HAP-1 (cell line): ENCODE results near the gene DOCK8.

Source experiments
- DNase-seq, 2 experiments: peaks; one replicate each; pipeline ENCODE4 v3.0.0-alpha.2; 2016 to 2020; ENCODE audit warnings: low spot score in 2 of 2
- H3K27me3 ChIP-seq: fragments of 250-450 bp; sonication (Bioruptor Pico); 2 replicates; pipeline ENCODE4 v1.5.1; 2020; ENCODE audit warnings: low read depth, mild to moderate bottlenecking, moderate library complexity
- H3K36me3 ChIP-seq: fragments of 250-450 bp; sonication (Bioruptor Pico); replicated peaks from 2 replicates; pipeline ENCODE4 v1.5.1; 2020; ENCODE audit warnings: mild to moderate bottlenecking
- H3K4me1 ChIP-seq: fragments of 250-450 bp; sonication (Bioruptor Pico); 2 replicates; pipeline ENCODE4 v1.5.1; 2020; ENCODE audit warnings: mild to moderate bottlenecking
- H3K4me3 ChIP-seq: fragments of 250-450 bp; sonication (Bioruptor Pico); 2 replicates; pipeline ENCODE4 v1.5.1; 2020; ENCODE audit warnings: mild to moderate bottlenecking, moderate library complexity
- H3K9me3 ChIP-seq: fragments of 250-450 bp; sonication (Bioruptor Pico); 2 replicates; pipeline ENCODE4 v1.5.1; 2020; ENCODE audit warnings: mild to moderate bottlenecking, moderate library complexity
- in situ Hi-C: fragments of 300-500 bp; cut with MboI; formaldehyde crosslinking; loops from 3 replicates; pipeline ENCODE4 v1.14.3; 2020; ENCODE audit warnings: low sequenced_read_pairs, inconsistent platforms, mixed read lengths

Gene DOCK8

DNA sequence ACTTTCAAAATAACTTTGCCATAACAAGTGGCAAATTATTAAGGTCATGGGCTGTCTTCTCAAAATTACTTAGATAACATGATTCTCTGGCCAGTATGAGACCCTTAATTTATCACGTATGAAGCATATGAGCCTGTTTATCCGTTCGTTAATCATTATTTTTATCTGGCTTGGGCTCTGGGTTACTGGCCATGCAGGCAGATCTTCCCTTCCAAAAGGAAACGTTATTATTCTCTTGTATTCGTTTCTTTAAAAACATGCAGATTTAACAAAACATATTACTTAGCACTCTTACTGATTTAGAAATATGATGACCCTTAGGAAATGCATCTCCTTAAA is 148.6 kb downstream of the DOCK8 start:
- H3K4me3 ChIP-seq, result no peak overlapping the region
- H3K4me1 ChIP-seq, result no peaks in the 10 kb centered on the region
- in situ Hi-C loops, result no loop called here
- H3K27me3 ChIP-seq, result no peaks in the 10 kb centered on the region
- no peaks in the 10 kb centered on the region for H3K36me3 ChIP-seq
- DNase-seq, result no peak
- no peaks in the 10 kb centered on the region; the same call in 1 of the 2 replicates for H3K9me3 ChIP-seq

DNA sequence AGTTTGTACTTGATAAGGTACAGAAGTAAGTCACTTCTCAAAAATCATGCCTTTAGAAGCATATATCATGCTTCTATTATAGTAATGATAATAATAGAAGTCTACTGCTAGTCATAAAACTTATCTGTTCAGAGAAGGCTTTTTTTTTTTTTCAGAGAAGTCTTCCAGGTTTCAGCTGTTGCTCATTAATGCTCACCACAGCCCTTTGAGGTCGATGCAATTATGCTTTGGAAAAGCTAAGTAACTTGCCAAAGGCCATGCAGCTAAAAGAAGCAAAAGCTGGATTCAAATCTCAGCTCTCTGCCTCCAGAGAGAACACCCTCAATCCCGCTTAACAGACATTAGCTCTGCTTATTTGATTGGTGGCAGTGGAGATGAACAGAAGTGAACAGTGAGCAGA is 150.8 kb downstream of the DOCK8 start:
- Histone ChIP-seq H3K9me3 (no peaks in the 10 kb centered on the region; the same call in 1 of the 2 replicates), H3K36me3 (no peaks in the 10 kb centered on the region), H3K27me3 (no peaks in the 10 kb centered on the region), H3K4me1 (no peaks in the 10 kb centered on the region), H3K4me3 (no peak overlapping the region)
- in situ Hi-C loops, result no loop called here
- DNase-seq, result no peak

DNA sequence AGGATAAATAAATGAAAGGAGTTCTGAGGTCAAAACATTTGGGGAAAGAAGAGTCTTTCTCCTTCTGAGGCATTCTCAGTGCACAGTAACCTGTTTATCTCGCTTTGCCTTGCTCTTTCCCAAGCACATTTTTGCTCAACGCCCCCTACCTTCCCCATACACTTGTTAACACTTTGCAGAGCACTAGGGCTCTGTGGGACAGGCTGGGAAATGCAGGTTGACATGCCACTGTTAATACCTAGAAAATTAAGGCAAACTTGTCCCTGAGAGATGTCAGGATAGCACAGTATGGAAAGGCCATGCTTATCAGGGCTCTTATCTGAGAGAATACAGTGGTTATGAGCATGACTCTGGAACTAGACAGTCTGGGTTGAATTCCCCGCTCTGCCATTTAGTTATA is 152.0 kb downstream of the DOCK8 start:
- no peak for DNase-seq
- no peaks in the 10 kb centered on the region for H3K4me1 ChIP-seq
- in situ Hi-C loops, result no loop called here
- H3K27me3 ChIP-seq, result no peaks in the 10 kb centered on the region
- H3K36me3 ChIP-seq, result no peaks in the 10 kb centered on the region
- no peak overlapping the region for H3K4me3 ChIP-seq
- no peaks in the 10 kb centered on the region for H3K9me3 ChIP-seq

DNA sequence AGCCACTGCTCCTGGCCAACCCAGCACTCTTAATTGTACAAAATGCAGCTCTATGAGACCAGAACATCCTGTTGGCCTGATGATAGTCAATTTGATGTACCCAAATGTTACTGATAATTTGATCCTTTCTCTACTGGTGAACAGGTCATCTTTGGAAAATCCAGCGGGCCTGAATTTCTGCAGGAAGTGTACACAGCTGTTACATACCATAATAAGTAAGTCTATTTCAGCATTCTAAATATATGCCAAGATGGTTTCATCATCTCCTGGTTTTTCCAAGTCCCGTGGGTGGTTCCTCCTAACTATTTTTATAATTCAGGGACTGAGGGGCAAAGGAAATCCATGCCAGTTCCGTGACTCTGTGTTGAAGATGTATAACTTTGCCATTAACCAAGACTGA is 155.4 kb downstream of the DOCK8 start:
- no peaks in the 10 kb centered on the region for H3K36me3 ChIP-seq
- in situ Hi-C loops, result no loop called here
- H3K9me3 ChIP-seq, result no peaks in the 10 kb centered on the region

DNA sequence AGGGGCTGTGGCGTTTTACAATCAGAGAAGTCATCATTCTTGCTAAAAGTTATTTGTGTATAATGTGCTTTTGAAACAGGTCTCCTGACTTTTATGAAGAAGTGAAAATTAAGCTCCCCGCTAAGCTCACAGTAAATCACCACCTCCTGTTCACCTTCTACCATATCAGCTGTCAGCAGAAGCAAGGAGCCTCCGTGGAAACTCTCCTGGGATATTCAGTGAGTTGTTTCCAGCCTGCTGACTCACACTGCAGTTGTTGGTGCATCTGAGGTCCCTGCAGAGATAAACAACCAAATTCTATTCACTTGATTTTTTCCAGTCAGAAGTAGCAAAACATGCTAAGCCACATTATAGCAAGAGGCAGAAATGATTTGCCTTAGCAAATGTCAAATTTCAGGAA is 156.7 kb downstream of the DOCK8 start:
- Histone ChIP-seq H3K4me3 (no peak overlapping the region), H3K36me3 (no peaks in the 10 kb centered on the region), H3K27me3 (no peaks in the 10 kb centered on the region), H3K4me1 (no peaks in the 10 kb centered on the region), H3K9me3 (no peaks in the 10 kb centered on the region)
- DNase-seq, result no peak
- in situ Hi-C loops, result no loop called here

More for the DNA sequence above, 155.4 kb downstream of the DOCK8 start:
- no peak overlapping the region for H3K4me3 ChIP-seq
- no peaks in the 10 kb centered on the region for H3K27me3 ChIP-seq
- DNase-seq, result no peak
- no peaks in the 10 kb centered on the region for H3K4me1 ChIP-seq

DNA sequence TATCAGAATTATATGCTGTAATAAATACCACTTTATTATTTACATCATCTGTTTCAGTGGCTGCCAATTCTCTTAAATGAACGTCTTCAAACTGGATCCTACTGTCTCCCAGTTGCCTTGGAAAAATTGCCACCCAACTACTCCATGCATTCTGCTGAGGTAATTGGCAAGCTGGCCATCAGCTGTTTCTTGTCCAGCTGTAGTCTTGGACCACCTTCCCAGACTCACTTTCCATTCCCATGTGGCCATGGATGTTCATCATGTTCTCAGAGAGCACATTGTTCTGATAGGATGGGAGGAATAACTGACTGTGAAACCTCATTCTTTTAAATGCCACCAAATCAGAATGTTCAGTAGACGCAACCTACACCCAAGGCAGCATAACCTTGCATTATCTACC is 157.5 kb downstream of the DOCK8 start:
- H3K36me3 ChIP-seq, result no peaks in the 10 kb centered on the region
- no peaks in the 10 kb centered on the region for H3K9me3 ChIP-seq
- H3K4me1 ChIP-seq, result no peaks in the 10 kb centered on the region
- H3K27me3 ChIP-seq, result no peaks in the 10 kb centered on the region
- no peak for DNase-seq
- in situ Hi-C loops, result no loop called here
- H3K4me3 ChIP-seq, result no peak overlapping the region

DNA sequence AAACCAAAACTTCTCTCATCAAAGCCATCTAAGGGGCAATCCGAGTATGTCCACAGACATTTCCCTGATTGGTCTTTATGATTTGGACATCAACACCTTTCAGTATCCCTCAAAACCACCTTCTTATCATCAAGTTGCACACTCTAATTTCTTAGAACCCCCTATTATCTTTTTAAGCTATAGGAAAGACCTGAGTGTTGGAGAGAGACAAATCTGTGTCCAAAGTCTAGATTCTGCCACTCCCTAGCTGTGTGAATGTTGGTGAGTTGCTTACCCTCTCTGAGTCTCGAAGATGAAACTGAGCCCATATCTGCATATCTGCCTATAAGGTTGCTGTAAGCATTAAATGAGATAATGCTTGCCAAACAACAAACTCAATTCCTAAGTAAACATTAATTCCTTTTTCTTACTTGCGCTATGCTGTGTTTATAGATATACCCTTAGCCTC is 159.1 kb downstream of the DOCK8 start:
- Histone ChIP-seq H3K4me1 (no peaks in the 10 kb centered on the region), H3K36me3 (no peaks in the 10 kb centered on the region), H3K4me3 (no peak overlapping the region), H3K27me3 (no peaks in the 10 kb centered on the region), H3K9me3 (no peaks in the 10 kb centered on the region)
- in situ Hi-C loops, result no loop called here
- DNase-seq, result no peak

DNA sequence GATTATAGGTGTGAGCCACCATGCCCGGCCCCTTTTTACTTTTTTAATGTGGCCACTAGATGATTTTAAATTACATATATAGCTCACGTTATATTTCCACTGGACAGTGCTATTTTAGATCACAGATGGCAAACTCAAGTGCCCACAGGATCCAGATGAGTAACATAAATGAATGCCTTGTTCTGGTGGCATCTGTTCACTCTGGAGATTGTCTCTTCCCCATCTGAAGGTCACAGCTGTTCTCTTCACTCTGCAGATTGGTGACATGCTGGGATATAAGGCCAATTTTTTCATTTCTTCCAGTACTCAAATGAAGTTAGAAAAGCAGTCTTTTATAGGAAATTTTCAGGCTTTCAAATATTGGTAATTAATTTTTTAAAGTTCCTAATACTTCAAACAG is 160.1 kb downstream of the DOCK8 start:
- no peak for DNase-seq
- Histone ChIP-seq H3K4me3 (no peak overlapping the region), H3K27me3 (no peaks in the 10 kb centered on the region), H3K9me3 (no peaks in the 10 kb centered on the region), H3K4me1 (no peaks in the 10 kb centered on the region), H3K36me3 (no peaks in the 10 kb centered on the region)
- in situ Hi-C loops, result no loop called here

DNA sequence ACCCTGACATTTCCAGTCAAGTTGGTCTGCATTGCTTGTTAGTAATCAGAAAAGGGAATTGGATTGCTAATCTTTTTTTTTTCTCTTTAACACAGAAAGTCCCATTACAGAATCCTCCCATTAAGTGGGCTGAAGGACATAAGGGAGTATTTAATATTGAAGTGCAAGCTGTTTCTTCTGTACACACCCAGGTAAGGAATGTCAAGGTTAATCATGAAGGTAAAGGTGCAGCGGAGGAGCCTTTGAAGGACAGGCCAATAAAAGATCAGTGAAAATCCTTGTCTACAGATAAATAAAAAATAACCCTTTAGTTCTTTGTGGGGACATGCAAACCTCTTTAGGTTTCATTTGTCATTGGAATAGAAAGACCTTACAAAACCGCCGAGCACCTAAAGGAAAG is 161.4 kb downstream of the DOCK8 start:
- no peaks in the 10 kb centered on the region for H3K9me3 ChIP-seq
- no peak overlapping the region for H3K4me3 ChIP-seq
- no peaks in the 10 kb centered on the region for H3K4me1 ChIP-seq
- in situ Hi-C loops, result no loop called here
- no peaks in the 10 kb centered on the region for H3K36me3 ChIP-seq
- no peak for DNase-seq
- H3K27me3 ChIP-seq, result no peaks in the 10 kb centered on the region

DNA sequence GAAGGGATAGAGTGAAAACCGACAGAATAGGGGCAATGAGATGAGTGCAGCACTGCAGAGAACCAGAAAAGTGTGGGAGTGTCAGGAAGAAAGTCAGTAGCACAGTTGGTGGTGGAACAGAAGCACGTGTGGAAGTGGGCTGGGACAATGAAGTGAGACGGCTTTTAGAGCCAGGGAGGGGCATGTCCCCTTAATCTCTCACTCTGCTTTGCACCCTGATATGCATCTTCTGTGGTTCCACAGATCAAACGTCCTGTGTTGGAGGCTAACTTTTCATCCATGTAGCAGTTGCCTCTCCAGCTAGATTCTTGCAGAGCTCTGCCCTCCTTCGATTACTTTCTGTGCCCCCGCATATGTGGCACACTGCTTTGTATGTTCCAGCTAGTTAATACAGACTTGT is 163.6 kb downstream of the DOCK8 start:
- DNase-seq, result no peak
- Histone ChIP-seq H3K4me1 (no peaks in the 10 kb centered on the region), H3K9me3 (no peaks in the 10 kb centered on the region), H3K36me3 (no peaks in the 10 kb centered on the region), H3K4me3 (no peak overlapping the region), H3K27me3 (no peaks in the 10 kb centered on the region)
- in situ Hi-C loops, result no loop called here

DNA sequence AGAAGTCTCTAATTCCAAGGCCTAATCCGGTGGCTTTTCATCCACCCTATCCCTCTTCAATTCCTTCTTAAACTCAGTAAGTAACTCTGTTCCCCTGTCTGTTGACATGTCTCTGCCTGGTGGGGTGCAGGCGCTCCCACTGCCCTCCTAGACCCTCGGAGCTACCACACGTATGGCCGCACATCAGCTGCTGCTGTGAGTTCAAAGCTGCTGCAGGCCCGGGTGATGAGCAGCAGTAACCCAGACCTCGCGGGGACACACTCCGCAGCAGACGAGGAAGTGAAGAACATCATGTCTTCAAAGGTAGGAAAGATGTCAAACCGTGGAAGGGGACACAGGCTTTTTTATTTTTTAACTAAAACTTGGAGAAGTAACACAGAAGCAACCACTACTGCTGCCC is 167.7 kb downstream of the DOCK8 start:
- Histone ChIP-seq H3K27me3 (no peaks in the 10 kb centered on the region), H3K4me1 (no peaks in the 10 kb centered on the region), H3K4me3 (no peak overlapping the region), H3K36me3 (no peaks in the 10 kb centered on the region), H3K9me3 (no peaks in the 10 kb centered on the region)
- no peak for DNase-seq
- in situ Hi-C loops, result loop anchor here (10.0 kb wide), 1 partner anchor 232 kb away; no protein-coding TSS in a partner anchor

DNA sequence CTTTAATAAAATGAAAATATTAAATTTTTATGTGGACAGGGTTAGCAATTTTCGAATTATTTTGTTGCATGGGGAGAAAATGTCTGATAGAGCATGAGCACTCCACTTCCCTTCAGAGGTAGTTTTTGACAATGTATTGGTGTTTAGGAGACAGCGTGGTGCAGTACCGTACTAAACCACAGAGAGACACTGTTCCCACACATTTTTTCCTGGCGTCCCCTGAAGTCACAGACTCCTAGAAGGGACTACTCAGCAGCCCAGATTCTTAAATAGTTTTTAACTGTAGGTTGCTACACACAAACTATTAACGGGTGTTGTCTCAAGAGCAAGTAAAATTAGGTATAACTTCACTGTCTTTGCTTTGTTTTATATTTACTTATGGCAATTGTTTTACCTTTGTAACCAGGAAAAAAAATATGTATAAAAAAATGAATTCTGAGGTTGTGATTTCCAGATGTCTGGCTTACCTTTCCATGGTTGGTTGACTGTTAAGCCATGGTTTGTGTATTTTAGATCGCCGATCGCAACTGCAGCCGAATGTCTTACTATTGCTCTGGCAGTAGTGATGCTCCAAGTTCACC is 171.2 kb downstream of the DOCK8 start:
- no peaks in the 10 kb centered on the region for H3K36me3 ChIP-seq
- H3K27me3 ChIP-seq, result no peaks in the 10 kb centered on the region
- DNase-seq, result peak; percentile 65 to 73

DNA sequence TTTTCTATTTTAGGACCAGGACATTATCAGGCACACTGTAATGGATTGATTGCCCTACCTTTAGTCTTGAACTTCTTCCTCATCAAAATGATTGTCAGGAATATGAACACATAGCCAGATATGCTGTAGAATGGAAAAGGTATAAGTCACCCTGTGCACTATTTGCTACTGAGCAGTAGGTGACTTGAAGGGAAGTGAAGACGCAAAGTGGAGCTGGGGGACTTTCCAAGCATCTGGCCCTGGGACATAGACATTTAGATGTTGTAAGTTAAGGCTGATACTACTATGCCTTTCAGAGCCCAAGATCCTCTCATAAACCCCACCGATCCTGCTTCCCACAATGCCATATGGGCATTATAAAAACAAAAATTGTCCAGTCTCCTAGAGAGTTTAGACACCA is 174.5 kb downstream of the DOCK8 start:
- H3K27me3 ChIP-seq, result no peaks in the 10 kb centered on the region
- in situ Hi-C loops, result loop anchor here (10.0 kb wide), 1 partner anchor 226 kb away; no protein-coding TSS in a partner anchor
- no peaks in the 10 kb centered on the region for H3K9me3 ChIP-seq
- no peak overlapping the region for H3K4me3 ChIP-seq
- DNase-seq, result no peak
- peaks cover 4% of the 10 kb centered on the region; the same call in 1 of the 2 replicates for H3K4me1 ChIP-seq
- no peaks in the 10 kb centered on the region for H3K36me3 ChIP-seq

More for the DNA sequence above, 171.2 kb downstream of the DOCK8 start:
- Histone ChIP-seq H3K4me3 (no peak overlapping the region), H3K4me1 (peaks cover 4% of the 10 kb centered on the region; the same call in 1 of the 2 replicates), H3K9me3 (no peaks in the 10 kb centered on the region)
- in situ Hi-C loops, result loop anchor here (10.0 kb wide), 1 partner anchor 229 kb away; no protein-coding TSS in a partner anchor

DNA sequence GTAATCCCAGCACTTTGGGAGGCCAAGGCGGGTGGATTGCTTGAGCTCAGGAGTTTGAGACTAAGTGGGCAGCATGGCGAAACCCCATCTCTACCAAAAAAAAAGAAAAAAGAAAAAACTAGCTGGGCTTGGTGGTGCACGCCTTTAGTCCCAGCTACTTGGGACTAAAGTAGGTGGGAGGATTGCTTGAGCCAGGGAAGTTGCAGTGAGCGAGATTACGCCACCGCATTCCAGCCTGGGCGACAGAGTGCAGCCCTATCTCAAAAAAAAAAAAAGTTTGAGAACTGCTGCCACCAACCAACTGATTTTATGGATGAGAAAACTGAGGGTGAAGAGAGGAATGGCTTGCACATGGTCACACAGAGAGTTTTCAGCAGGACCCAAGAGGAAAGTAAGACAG is 175.1 kb downstream of the DOCK8 start:
- in situ Hi-C loops, result loop anchor here (10.0 kb wide), 1 partner anchor 225 kb away; no protein-coding TSS in a partner anchor
- no peak overlapping the region for H3K4me3 ChIP-seq
- no peaks in the 10 kb centered on the region for H3K36me3 ChIP-seq
- no peak for DNase-seq
- H3K4me1 ChIP-seq, result peaks cover 4% of the 10 kb centered on the region; the same call in 1 of the 2 replicates
- H3K9me3 ChIP-seq, result no peaks in the 10 kb centered on the region
- H3K27me3 ChIP-seq, result no peaks in the 10 kb centered on the region
